K562 (cell line): ENCODE measurements around the gene MOB1A. TPM values are rescaled to one million over a fixed set of nuclear protein-coding genes. Genes with fewer than 3 reads are reported as not detected.
A peak's percentile ranks its signal among the peaks of the same experiment; 100 is the strongest.

Experiments
- ATAC-seq: fragments of 200-7000 bp; cut with Tn5 transposase; 3 replicates; pipeline ENCODE4 v1.9.1; 2020; ENCODE audit warnings: moderate library complexity
- BruUV-seq: library from RNA; stranded (reverse); fragments of 400-500 nt; replicated peaks from 2 replicates; lab custom pipeline; 2021; lab: Mats Ljungman, UMichigan
- CTCF ChIA-PET: fragments of 300-600 bp; formaldehyde crosslinking; extraction: SDS; loops from one replicate; lab custom pipeline; 2021; ENCODE audit warnings: low intra/inter-chr PET ratio; lab: Yijun Ruan, JAX
- POLR2A ChIA-PET: fragments of 300-600, 350-650 bp; sonication (Branson Sonifier 250); formaldehyde crosslinking; extraction: SDS; loops from one replicate; lab custom pipeline; 2021; ENCODE audit warnings: antibody characterized with exemption, inconsistent platforms; lab: Yijun Ruan, JAX
- DNase-seq, 4 experiments: peaks; one replicate each; pipeline versions ENCODE4 v3.0.0 to v3.0.0-alpha.2; 2011 to 2018; ENCODE audit warnings: low spot score in 3 of 4, mixed read lengths in 3 of 4; ENCODE audit errors: extremely low read depth in 1 of 4
- FAIRE-seq: peaks from 2 replicates; lab custom pipeline; 2011; peaks lifted over from hg19 to GRCh38; lab: Jason Lieb, UNC
- H2AFZ ChIP-seq: 2 replicates; pipeline ENCODE4 v1.6.0; 2011; ENCODE audit warnings: low read depth, low read length, control low read depth, inconsistent platforms
- H3K27ac ChIP-seq: fragments of 200-600 bp; 3 replicates; pipeline ENCODE4 v1.8.0; 2011; ENCODE audit warnings: low read depth, mild to moderate bottlenecking, control low read depth, inconsistent platforms, low read length, moderate library complexity, mixed read lengths; ENCODE audit errors: extremely low read depth
- H3K27me3 ChIP-seq, 2 experiments: fragments of 300-600 bp in 1 of 2; 2 replicates in 1 of 2; 3 replicates in 1 of 2; pipeline versions ENCODE4 v1.6.0 to v1.8.0; 2011; ENCODE audit warnings: inconsistent platforms in 2 of 2, low read length in 2 of 2, mild to moderate bottlenecking in 1 of 2, mixed read lengths in 1 of 2, moderate library complexity in 1 of 2; ENCODE audit not compliant: control insufficient read depth in 2 of 2, insufficient read depth in 2 of 2
- H3K36me3 ChIP-seq: fragments of 300-600 bp; 3 replicates; pipeline ENCODE4 v1.8.0; 2011; ENCODE audit warnings: mild to moderate bottlenecking, low read length, inconsistent platforms; ENCODE audit not compliant: control insufficient read depth, insufficient read depth
- H3K4me1 ChIP-seq, 2 experiments: fragments of 200-600 bp in 1 of 2; replicated peaks in 1 of 2; 2 replicates in 1 of 2; 3 replicates in 1 of 2; pipeline versions ENCODE4 v1.5.1 to v1.8.0; 2011; ENCODE audit warnings: inconsistent platforms in 2 of 2, low read length in 2 of 2, mild to moderate bottlenecking in 1 of 2, mixed read lengths in 1 of 2, moderate library complexity in 1 of 2; ENCODE audit not compliant: control insufficient read depth in 2 of 2, insufficient read depth in 2 of 2
- H3K4me2 ChIP-seq: 2 replicates; pipeline ENCODE4 v1.6.1; 2011; ENCODE audit warnings: low read length, control low read depth, inconsistent platforms, mixed read lengths; ENCODE audit not compliant: insufficient read depth
- H3K4me3 ChIP-seq: fragments of 200-600 bp; sonication (generic), shearing (Covaris generic); 2 replicates; pipeline ENCODE4 v1.5.1; 2016; ENCODE audit warnings: control low read depth, inconsistent platforms
- H3K79me2 ChIP-seq: fragments of 200-600 bp; 3 replicates; pipeline ENCODE4 v1.8.0; 2011; ENCODE audit warnings: low read length, inconsistent platforms; ENCODE audit not compliant: control insufficient read depth, insufficient read depth
- H3K9ac ChIP-seq, 2 experiments: 2 replicates each; pipeline versions ENCODE4 v1.6.0 to v1.6.1; 2011; ENCODE audit warnings: low read depth in 2 of 2, low read length in 2 of 2, control low read depth in 1 of 2, inconsistent platforms in 1 of 2, mild to moderate bottlenecking in 1 of 2, mixed read lengths in 1 of 2; ENCODE audit not compliant: insufficient read depth in 1 of 2
- H3K9me1 ChIP-seq: one replicate; pipeline ENCODE4 v1.6.0; 2011; ENCODE audit warnings: inconsistent platforms, mild to moderate bottlenecking, low read length, moderate library complexity; ENCODE audit not compliant: control insufficient read depth, insufficient read depth
- H3K9me3 ChIP-seq: replicated peaks from 2 replicates; pipeline ENCODE4 v1.5.1; 2011; ENCODE audit warnings: low read depth, low read length, inconsistent platforms; ENCODE audit not compliant: control insufficient read depth, insufficient read depth
- H4K20me1 ChIP-seq: replicated peaks from 2 replicates; pipeline ENCODE4 v1.6.1; 2011; ENCODE audit warnings: low read length, inconsistent platforms, mixed read lengths; ENCODE audit not compliant: control insufficient read depth, insufficient read depth
- CBX1 ChIP-seq: sonication (generic); IDR thresholded peaks from 2 replicates; pipeline ENCODE4 v1.6.1; 2016; ENCODE audit warnings: antibody characterized with exemption, low read depth, mild to moderate bottlenecking
- CCNT2 ChIP-seq: IDR thresholded peaks from 2 replicates; pipeline ENCODE4 v1.6.1; 2011; ENCODE audit warnings: borderline replicate concordance, low read depth, mild to moderate bottlenecking, moderate library complexity, mixed read lengths, low read length; ENCODE audit not compliant: insufficient read length; ENCODE audit errors: extremely low read depth
- E2F8 ChIP-seq: fragments of 450-650 bp; IDR thresholded peaks from 2 replicates; pipeline ENCODE4 v1.7.1; 2018; ENCODE audit warnings: mild to moderate bottlenecking, low read depth; ENCODE audit not compliant: partially characterized antibody
- GTF2A2 ChIP-seq: IDR thresholded peaks from 2 replicates; pipeline ENCODE4 v1.6.1; 2016; ENCODE audit warnings: mild to moderate bottlenecking, missing genetic modification characterization, missing compliant biosample characterization
- HMGN3 ChIP-seq: IDR thresholded peaks from 2 replicates; pipeline ENCODE4 v1.6.1; 2011; ENCODE audit warnings: borderline replicate concordance, low read depth, mild to moderate bottlenecking, mixed read lengths, low read length; ENCODE audit not compliant: insufficient read length; ENCODE audit errors: extremely low read depth
- KHSRP ChIP-seq: fragments of 450-650 bp; IDR thresholded peaks from 2 replicates; pipeline ENCODE4 v1.6.1; 2017
- MYC ChIP-seq, 2 experiments: fragments of 250-450 bp in 1 of 2; sonication (Bioruptor Pico) in 1 of 2; IDR thresholded peaks; 2 replicates each; pipeline versions ENCODE4 v1.5.1 to v1.6.1; 2012 to 2021; ENCODE audit warnings: low read depth in 2 of 2, borderline replicate concordance in 1 of 2, improper control_type of control experiment in 1 of 2, low read length in 1 of 2, mild to moderate bottlenecking in 1 of 2, moderate library complexity in 1 of 2
- NCOR1 ChIP-seq: fragments of 450-650 bp; IDR thresholded peaks from 2 replicates; pipeline ENCODE4 v1.6.1; 2016; ENCODE audit warnings: mild to moderate bottlenecking, moderate library complexity
- PHB2 ChIP-seq: fragments of 450-650 bp; IDR thresholded peaks from 2 replicates; pipeline ENCODE4 v1.6.1; 2017; ENCODE audit warnings: low read depth
- PKNOX1 ChIP-seq: fragments of 450-650 bp; IDR thresholded peaks from 2 replicates; pipeline ENCODE4 v1.6.1; 2016
- PML ChIP-seq: IDR thresholded peaks from 2 replicates; pipeline ENCODE4 v1.6.1; 2012; ENCODE audit warnings: low read length, inconsistent platforms
- POLR2AphosphoS2 ChIP-seq: IDR thresholded peaks from 2 replicates; pipeline ENCODE4 v1.6.1; 2012; ENCODE audit warnings: low read length, improper control_type of control experiment
- POLR2AphosphoS5 ChIP-seq: IDR thresholded peaks from 2 replicates; pipeline ENCODE4 v1.6.1; 2011; ENCODE audit warnings: mild to moderate bottlenecking, low read depth, low read length, moderate library complexity; ENCODE audit not compliant: control insufficient read depth, insufficient read depth
- POLR2B ChIP-seq: fragments of 450-650 bp; IDR thresholded peaks from 2 replicates; pipeline ENCODE4 v1.6.1; 2018; ENCODE audit warnings: low read depth; ENCODE audit not compliant: partially characterized antibody
- ZNF780A ChIP-seq: fragments of 250-450 bp; sonication (Bioruptor Pico); IDR thresholded peaks from 2 replicates; pipeline ENCODE4 v1.5.0; 2021; ENCODE audit warnings: mild to moderate bottlenecking
- WGBS: fragments of 100-300 bp; shearing (Covaris generic); methylation state at CpG from one replicate; pipeline ENCODE4 v1.1.6; 2016; ENCODE audit warnings: low coverage, mixed read lengths; ENCODE audit not compliant: insufficient coverage; ENCODE audit errors: missing lambda C conversion rate; 5-methylcytosine and 5-hydroxymethylcytosine counted together
- in situ Hi-C: fragments of 300-500 bp; cut with MboI; formaldehyde crosslinking; loops from 4 replicates; pipeline ENCODE4 v1.15.0; 2018; ENCODE audit warnings: inconsistent platforms, mixed read lengths
- intact Hi-C: fragments of 100-400 bp; cut with micrococcal nuclease; formaldehyde crosslinking; loops from 2 replicates; pipeline ENCODE4 v1.14.2; 2022
- polyA plus RNA-seq, 8 experiments: library from polyadenylated mRNA; depleted of rRNA in 4 of 8; stranded (reverse) in 5 of 8; unstranded in 3 of 8; fragments of >200 nt; fragmentation: Nextera tagmentation in 2 of 8; fragmentation: Illumina TruSeq in 1 of 8; extraction: Ambion mirVana in 2 of 8; extraction: Trizol in 1 of 8; gene quantifications; 2 replicates each; pipeline versions ENCODE4 v1.2.1 to v1.2.3, GENCODE V29; 2011 to 2014; ENCODE audit warnings: inconsistent platforms in 1 of 8, missing spikeins in 1 of 8
- total RNA-seq, 7 experiments: library from RNA; depleted of rRNA in 6 of 7; stranded (reverse); fragments of >200 nt in 6 of 7; fragmentation: Illumina TruSeq in 2 of 7; extraction: Trizol in 2 of 7; gene quantifications; 2 replicates each; pipeline versions ENCODE4 v1.2.1 to v1.2.3, GENCODE V29; 2011 to 2021; ENCODE audit warnings: low replicate concordance in 1 of 7

The MOB1A gene
- total and polyA plus RNA-seq, 9 of the 15 experiments (the other 6 are each of a cell fraction or from before 2014, with no cell fraction given), result 24.8 to 100 (median 60.2) TPM

- intact Hi-C loops, result no loop called here
- Histone ChIP-seq H3K79me2 (no peaks in the 10 kb centered on the region), H3K9me3 (no peaks in the 10 kb centered on the region), H2AFZ (no peak overlapping the region), H3K27me3 (no peaks in the 10 kb centered on the region), H3K9ac (no peak overlapping the region; a peak in 1 of 4 replicates), H3K4me2 (no peak overlapping the region), H4K20me1 (0 out of 2 replicates have a peak, but pooled peaks cover 8% of the 10 kb centered on the region), H3K9me1 (no peaks in the 10 kb centered on the region)
- in situ Hi-C loops, result no loop called here
- 64% methylated on average over 6 of the region's 6 CpGs for WGBS
- BruUV-seq, result TSS peak; percentile 16
- no peak for FAIRE-seq
- no peak for DNase-seq
- TF ChIP-seq NCOR1 (no peak), CBX1 (0 out of 2 replicates have a peak, but pooled peaks have one; percentile 19), PKNOX1 (peak; percentile 73), E2F8 (no peak), HMGN3 (peak; percentile 44), KHSRP (no peak), PML (peak; percentile 16; the same call in 1 of the 2 replicates), POLR2AphosphoS2 (peak; percentile 94), GTF2A2 (tag) (no peak), CCNT2 (no peak), ZNF780A (no peak), PHB2 (no peak), POLR2B (peak; percentile 52), MYC (IDR thresholded peaks at IDR 0.05; ENCODE audit: low read depth, low read length) (no peak), MYC (CRISPR knock-in tag; IDR thresholded peaks at IDR 0.05; ENCODE audit: borderline replicate concordance, low read depth) (0 out of 2 replicates have a peak, but pooled peaks have one; percentile 17), POLR2AphosphoS5 (no peak)
- TF ChIP-seq, all 486 proteins: peak for 7
- Histone ChIP-seq H3K36me3 (peaks cover 28% of the 10 kb centered on the region), H3K4me3 (no peak overlapping the region), H3K4me1 (peaks cover 3 to 13% of the 10 kb centered on the region in 2 experiments), H3K27ac (no peak overlapping the region)
- POLR2A ChIA-PET, result interaction anchor here (0.6 to 2.3 kb wide), 4 partner anchors 12 to 95 kb away, joined by 3 to 11 read pairs (median 5); no protein-coding TSS in a partner anchor
- peak; percentile 49 for ATAC-seq
- CTCF ChIA-PET, result no interaction called here
These were observed 43.1 kb upstream of the MOB1A start for GRCh38 chr2:74221604-74222299.
